ENCODE data around the gene CPS1. TPM values are rescaled to one million over a fixed set of nuclear protein-coding genes. Genes with fewer than 3 reads are reported as not detected.
A peak's percentile ranks its signal among the peaks of the same experiment; 100 is the strongest.

Gene CPS1
- total and polyA plus RNA-seq, 9 donors: 0.78 to 28.9 (median 1.6) TPM

DNA sequence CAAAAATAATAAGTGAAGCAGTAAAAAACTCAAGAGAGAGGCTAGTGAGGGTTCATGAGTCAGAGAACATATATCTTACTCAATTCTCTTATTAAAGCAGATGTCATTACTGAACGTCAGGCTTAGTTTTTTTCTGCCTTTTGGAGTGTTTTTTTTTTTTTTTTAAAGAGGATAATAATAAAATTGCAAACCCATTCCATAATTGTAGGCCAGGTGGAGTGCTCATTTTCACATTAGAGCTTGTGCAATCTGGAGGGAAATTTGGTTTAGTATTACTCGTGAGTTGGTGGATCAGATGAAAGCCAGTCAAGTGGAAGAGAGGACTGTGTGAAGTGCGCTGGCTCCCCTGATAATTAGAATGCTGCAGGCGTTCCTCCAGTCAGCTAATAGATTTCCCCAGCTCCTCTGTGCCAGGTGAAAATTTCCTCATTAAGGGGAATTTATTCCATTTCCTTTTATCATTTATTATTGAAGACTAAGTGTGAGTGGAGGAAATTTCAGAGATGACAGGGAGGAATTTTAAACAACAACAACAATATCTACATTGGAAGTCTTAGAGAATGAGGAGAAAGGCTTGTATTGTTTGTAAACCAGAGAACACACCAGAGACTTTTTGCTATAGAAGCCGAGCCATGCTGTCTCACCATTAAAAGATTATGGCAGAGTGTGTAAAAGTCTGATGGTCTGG is 74.6 kb downstream of the CPS1 start:
- Histone ChIP-seq H3K36me3 (ENCODE audit: control insufficient read depth, insufficient read depth, low read length) (no peaks in the 10 kb centered on the region), H3K9me3 (replicated peaks; ENCODE audit: control insufficient read depth, low read depth, low read length) (no peaks in the 10 kb centered on the region), H3K27ac (ENCODE audit: low read length) (no peak overlapping the region), H3K4me1 (ENCODE audit: control insufficient read depth, insufficient read depth, low read length) (no peaks in the 10 kb centered on the region), H3K4me3 (ENCODE audit: low read length) (no peak overlapping the region), H3K27me3 (ENCODE audit: control insufficient read depth, insufficient read depth, low read length) (no peaks in the 10 kb centered on the region)
- 0% methylated on average over 1 of the region's 5 CpGs for WGBS (ENCODE audit: insufficient coverage)
- DNase-seq: no peak

DNA sequence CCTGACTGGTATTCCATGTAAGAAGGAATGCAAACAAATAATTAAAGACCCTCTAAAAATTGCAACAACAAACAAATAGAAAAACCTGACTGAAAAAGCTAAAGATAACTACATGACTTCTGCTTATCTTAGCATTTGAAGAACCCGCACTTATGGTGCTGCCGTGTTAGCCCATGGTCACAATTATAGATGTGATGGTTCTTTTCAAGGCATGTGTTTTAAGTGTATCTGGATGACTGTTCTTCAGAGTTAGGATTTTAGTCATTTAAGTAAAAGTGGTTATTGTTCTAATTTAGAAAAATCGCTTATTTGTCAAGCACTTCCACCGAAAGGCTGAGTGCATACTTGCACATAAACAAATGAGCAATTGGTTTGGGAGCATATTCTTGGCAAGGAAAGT is 77.3 kb downstream of the CPS1 start:
- DNase-seq: no peak
- H3K4me3 ChIP-seq (ENCODE audit: low read length): no peak overlapping the region
- WGBS (ENCODE audit: insufficient coverage): 100% methylated on average over 2 of the region's 4 CpGs
- no peaks in the 10 kb centered on the region for H3K9me3 ChIP-seq (replicated peaks; ENCODE audit: control insufficient read depth, low read depth, low read length)
- H3K4me1 ChIP-seq (ENCODE audit: control insufficient read depth, insufficient read depth, low read length): no peaks in the 10 kb centered on the region
- no peak overlapping the region for H3K27ac ChIP-seq (ENCODE audit: low read length)
- no peaks in the 10 kb centered on the region for H3K27me3 ChIP-seq (ENCODE audit: control insufficient read depth, insufficient read depth, low read length)
- H3K36me3 ChIP-seq (ENCODE audit: control insufficient read depth, insufficient read depth, low read length): no peaks in the 10 kb centered on the region

DNA sequence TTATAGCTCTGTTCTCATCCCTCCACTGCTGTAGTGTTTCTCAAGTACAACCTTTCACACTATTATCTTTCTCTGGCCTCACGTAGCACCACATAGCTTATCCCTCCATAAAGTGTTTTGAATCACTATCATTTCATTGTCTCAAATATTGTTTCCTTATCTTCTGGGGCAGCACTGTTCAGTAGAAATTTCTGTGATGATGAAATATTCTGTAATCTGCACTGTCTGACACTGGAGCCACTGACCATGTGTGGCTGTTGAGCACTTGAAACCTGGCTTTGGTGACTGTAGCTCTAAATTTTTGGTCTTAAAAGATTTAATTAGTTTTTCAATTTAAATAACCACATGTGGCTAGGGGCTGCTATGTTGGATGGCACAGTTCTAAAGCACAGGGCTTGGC is 78.9 kb downstream of the CPS1 start:
- no CpG with 5 or more reads among the region's 1 CpG for WGBS (ENCODE audit: insufficient coverage)
- Histone ChIP-seq H3K36me3 (ENCODE audit: control insufficient read depth, insufficient read depth, low read length) (no peaks in the 10 kb centered on the region), H3K4me1 (ENCODE audit: control insufficient read depth, insufficient read depth, low read length) (no peaks in the 10 kb centered on the region), H3K27me3 (ENCODE audit: control insufficient read depth, insufficient read depth, low read length) (no peaks in the 10 kb centered on the region), H3K4me3 (ENCODE audit: low read length) (no peak overlapping the region), H3K27ac (ENCODE audit: low read length) (no peak overlapping the region), H3K9me3 (replicated peaks; ENCODE audit: control insufficient read depth, low read depth, low read length) (no peaks in the 10 kb centered on the region)
- DNase-seq: no peak

DNA sequence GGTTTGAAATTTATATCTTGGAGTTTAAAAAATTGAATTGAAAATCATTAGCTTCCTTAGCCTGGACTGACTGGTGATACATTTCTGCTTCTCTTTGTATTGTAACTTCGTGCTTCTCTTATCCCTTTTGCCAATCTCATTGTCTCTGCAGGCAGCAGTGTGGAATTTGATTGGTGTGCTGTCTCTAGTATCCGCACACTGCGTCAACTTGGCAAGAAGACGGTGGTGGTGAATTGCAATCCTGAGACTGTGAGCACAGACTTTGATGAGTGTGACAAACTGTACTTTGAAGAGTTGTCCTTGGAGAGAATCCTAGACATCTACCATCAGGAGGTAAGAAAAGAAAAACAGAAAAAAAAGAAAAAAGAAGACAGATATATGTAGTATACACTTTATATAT is 85.9 kb downstream of the CPS1 start:
- H3K27ac ChIP-seq (ENCODE audit: low read length): no peak overlapping the region
- no peak for DNase-seq
- no peaks in the 10 kb centered on the region for H3K27me3 ChIP-seq (ENCODE audit: control insufficient read depth, insufficient read depth, low read length)
- H3K9me3 ChIP-seq (replicated peaks; ENCODE audit: control insufficient read depth, low read depth, low read length): no peaks in the 10 kb centered on the region
- WGBS (ENCODE audit: insufficient coverage): no CpG with 5 or more reads among the region's 4 CpGs
- H3K4me1 ChIP-seq (ENCODE audit: control insufficient read depth, insufficient read depth, low read length): no peaks in the 10 kb centered on the region
- H3K4me3 ChIP-seq (ENCODE audit: low read length): no peak overlapping the region
- no peaks in the 10 kb centered on the region for H3K36me3 ChIP-seq (ENCODE audit: control insufficient read depth, insufficient read depth, low read length)

DNA sequence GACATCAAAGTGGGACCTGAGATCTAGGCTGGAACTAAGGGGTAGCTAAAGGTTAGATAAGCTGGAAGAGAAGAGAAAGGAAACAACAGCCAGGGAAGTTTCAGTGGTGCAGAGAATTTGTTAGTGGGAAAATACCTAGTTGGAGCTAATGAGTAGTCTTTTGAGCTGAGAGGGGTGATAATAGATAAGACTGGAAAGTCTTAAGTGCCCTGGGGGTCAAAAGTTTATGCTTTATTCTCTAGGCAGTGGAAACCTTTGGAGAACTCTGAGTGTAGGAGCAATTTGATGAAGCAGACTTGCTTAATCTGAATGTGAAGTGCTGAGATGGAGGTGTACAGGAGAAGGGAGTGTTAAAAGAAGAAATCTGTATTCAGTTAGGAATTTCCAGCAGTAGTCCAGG is 90.8 kb downstream of the CPS1 start:
- no peaks in the 10 kb centered on the region for H3K27me3 ChIP-seq (ENCODE audit: control insufficient read depth, insufficient read depth, low read length)
- H3K36me3 ChIP-seq (ENCODE audit: control insufficient read depth, insufficient read depth, low read length): no peaks in the 10 kb centered on the region
- no peak for DNase-seq
- no peak overlapping the region for H3K4me3 ChIP-seq (ENCODE audit: low read length)
- H3K4me1 ChIP-seq (ENCODE audit: control insufficient read depth, insufficient read depth, low read length): no peaks in the 10 kb centered on the region
- H3K27ac ChIP-seq (ENCODE audit: low read length): no peak overlapping the region
- no peaks in the 10 kb centered on the region for H3K9me3 ChIP-seq (replicated peaks; ENCODE audit: control insufficient read depth, low read depth, low read length)

DNA sequence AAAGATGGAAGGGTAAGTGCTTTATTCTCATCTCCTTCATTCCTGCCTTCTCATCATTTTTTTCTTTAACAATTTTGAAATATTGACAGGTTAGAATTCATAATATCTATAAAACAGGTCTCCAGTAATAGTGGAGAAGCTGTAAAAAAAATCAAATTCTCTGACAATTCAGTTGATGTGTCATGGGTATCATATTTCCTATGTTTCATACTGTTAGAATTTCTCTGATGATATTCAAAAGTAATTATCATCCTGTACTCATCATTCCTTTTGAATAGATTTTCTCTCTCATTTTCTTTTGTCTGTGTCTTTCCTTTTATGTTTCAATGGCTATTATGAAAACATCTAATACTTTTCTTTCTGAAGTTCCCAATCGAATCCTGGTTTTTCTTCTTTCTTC is 97.7 kb downstream of the CPS1 start:
- no peaks in the 10 kb centered on the region for H3K27me3 ChIP-seq (ENCODE audit: control insufficient read depth, insufficient read depth, low read length)
- no CpG with 5 or more reads among the region's 1 CpG for WGBS (ENCODE audit: insufficient coverage)
- H3K4me1 ChIP-seq (ENCODE audit: control insufficient read depth, insufficient read depth, low read length): no peaks in the 10 kb centered on the region
- no peak overlapping the region for H3K4me3 ChIP-seq (ENCODE audit: low read length)
- no peaks in the 10 kb centered on the region for H3K36me3 ChIP-seq (ENCODE audit: control insufficient read depth, insufficient read depth, low read length)
- no peak overlapping the region for H3K27ac ChIP-seq (ENCODE audit: low read length)
- DNase-seq: no peak
- H3K9me3 ChIP-seq (replicated peaks; ENCODE audit: control insufficient read depth, low read depth, low read length): no peaks in the 10 kb centered on the region

DNA sequence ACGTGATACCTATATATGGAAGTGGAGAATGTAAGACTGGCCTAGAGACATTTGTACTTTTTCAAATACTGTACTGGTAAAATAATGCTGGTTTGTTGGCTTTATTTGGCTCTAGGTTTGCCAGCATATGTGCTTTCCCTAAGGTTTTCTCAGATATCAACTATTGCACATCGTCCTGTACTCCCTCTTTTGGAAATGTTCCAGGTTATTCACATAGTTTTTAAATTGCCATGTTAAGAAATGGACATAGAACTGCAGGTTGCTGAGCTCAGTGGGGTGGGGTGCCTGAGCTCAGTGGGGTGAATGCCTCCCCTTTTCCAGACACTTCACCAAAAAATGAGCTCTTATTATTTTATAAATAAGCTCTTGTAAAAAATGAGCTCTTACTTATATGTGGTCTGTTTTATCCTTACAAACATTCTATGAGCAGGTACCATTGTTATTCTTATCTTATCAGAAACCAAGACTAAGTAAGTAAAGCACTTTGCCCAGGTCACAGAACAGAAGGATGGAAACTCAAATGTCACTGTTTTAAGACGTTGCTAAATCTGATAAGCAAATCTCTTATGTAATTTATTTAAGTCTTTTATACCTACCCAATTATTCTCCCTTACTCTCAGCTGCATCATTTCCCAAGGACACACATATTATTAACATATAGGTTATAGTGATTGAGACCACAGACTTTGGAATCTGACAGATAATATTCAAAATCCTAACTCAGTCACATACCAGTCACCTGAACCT is 99.0 kb downstream of the CPS1 start:
- Histone ChIP-seq H3K9me3 (replicated peaks; ENCODE audit: control insufficient read depth, low read depth, low read length) (no peaks in the 10 kb centered on the region), H3K36me3 (ENCODE audit: control insufficient read depth, insufficient read depth, low read length) (no peaks in the 10 kb centered on the region), H3K4me3 (ENCODE audit: low read length) (no peak overlapping the region), H3K27ac (ENCODE audit: low read length) (no peak overlapping the region), H3K27me3 (ENCODE audit: control insufficient read depth, insufficient read depth, low read length) (no peaks in the 10 kb centered on the region), H3K4me1 (ENCODE audit: control insufficient read depth, insufficient read depth, low read length) (no peaks in the 10 kb centered on the region)
- WGBS (ENCODE audit: insufficient coverage): no CpG with 5 or more reads among the region's 3 CpGs
- DNase-seq: no peak

DNA sequence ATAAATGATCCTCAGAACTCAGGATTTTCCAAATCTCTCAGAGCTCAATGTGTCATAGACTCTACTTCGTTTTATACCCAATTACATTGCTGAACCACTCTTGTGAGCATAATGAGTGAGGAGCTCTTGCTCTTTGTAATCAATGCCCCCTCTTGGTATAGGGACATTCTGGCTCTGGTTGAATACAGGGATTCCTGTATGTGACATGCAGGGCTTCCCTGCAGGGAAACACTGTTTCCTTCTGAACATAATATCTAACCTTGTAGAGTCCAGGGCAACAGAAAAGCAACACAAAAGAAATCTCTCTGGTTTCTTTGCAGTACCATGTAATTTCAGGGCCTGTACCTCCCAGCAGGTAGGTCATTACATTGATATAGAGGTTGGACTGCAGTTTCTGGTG is 101.5 kb downstream of the CPS1 start:
- Histone ChIP-seq H3K27ac (ENCODE audit: low read length) (no peak overlapping the region), H3K9me3 (replicated peaks; ENCODE audit: control insufficient read depth, low read depth, low read length) (no peaks in the 10 kb centered on the region), H3K27me3 (ENCODE audit: control insufficient read depth, insufficient read depth, low read length) (no peaks in the 10 kb centered on the region), H3K36me3 (ENCODE audit: control insufficient read depth, insufficient read depth, low read length) (no peaks in the 10 kb centered on the region), H3K4me3 (ENCODE audit: low read length) (no peak overlapping the region), H3K4me1 (ENCODE audit: control insufficient read depth, insufficient read depth, low read length) (no peaks in the 10 kb centered on the region)
- no CpG with 5 or more reads among the region's 1 CpG for WGBS (ENCODE audit: insufficient coverage)
- DNase-seq: no peak

DNA sequence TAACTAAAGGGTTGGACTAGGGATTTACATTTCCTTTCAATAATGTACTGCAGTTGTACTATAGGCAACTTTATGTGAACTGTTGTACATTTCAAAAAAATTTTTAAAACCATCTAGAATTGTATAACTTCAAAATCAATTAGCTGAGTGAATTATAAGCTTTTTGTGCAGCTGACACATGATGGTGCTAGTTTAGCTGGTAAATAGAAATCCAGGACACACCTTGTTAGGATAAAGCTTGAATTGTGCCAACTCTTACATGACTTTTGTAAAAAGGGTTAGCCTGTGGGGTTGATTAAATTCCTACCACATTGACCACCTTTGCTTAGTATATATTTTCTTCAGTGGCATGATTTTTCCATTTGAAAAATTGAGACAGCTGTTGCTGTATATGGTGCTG is 104.4 kb downstream of the CPS1 start:
- Histone ChIP-seq H3K4me1 (ENCODE audit: control insufficient read depth, insufficient read depth, low read length) (no peaks in the 10 kb centered on the region), H3K9me3 (replicated peaks; ENCODE audit: control insufficient read depth, low read depth, low read length) (no peaks in the 10 kb centered on the region), H3K27me3 (ENCODE audit: control insufficient read depth, insufficient read depth, low read length) (no peaks in the 10 kb centered on the region), H3K27ac (ENCODE audit: low read length) (no peak overlapping the region), H3K36me3 (ENCODE audit: control insufficient read depth, insufficient read depth, low read length) (no peaks in the 10 kb centered on the region), H3K4me3 (ENCODE audit: low read length) (no peak overlapping the region)
- no peak for DNase-seq

DNA sequence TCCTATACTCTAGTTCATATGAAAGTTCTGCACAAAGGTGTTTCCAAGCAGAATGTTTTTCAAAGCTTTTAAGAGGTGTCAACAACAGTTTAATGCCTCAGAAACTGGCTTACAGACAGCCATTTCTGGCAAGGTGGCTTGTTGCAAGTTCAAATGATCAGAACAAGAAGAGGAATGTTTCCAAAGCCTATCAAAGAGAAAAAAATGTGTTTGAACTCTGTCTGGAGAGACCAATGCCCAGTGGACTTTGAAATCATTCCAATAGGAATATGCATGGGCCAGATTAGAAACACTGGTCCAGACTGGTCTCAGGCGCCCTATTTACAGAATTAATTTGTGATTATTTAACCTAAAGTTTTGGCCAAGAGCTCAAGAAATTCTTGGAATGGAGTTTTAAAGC is 106.2 kb downstream of the CPS1 start:
- no peak overlapping the region for H3K4me3 ChIP-seq (ENCODE audit: low read length)
- WGBS (ENCODE audit: insufficient coverage): no CpG with 5 or more reads among the region's 1 CpG
- H3K27ac ChIP-seq (ENCODE audit: low read length): no peak overlapping the region
- no peaks in the 10 kb centered on the region for H3K9me3 ChIP-seq (replicated peaks; ENCODE audit: control insufficient read depth, low read depth, low read length)
- no peaks in the 10 kb centered on the region for H3K27me3 ChIP-seq (ENCODE audit: control insufficient read depth, insufficient read depth, low read length)
- no peaks in the 10 kb centered on the region for H3K4me1 ChIP-seq (ENCODE audit: control insufficient read depth, insufficient read depth, low read length)
- DNase-seq: peak; percentile 61
- H3K36me3 ChIP-seq (ENCODE audit: control insufficient read depth, insufficient read depth, low read length): no peaks in the 10 kb centered on the region
